IgD-negative memory B cell (primary cell): ENCODE data around the gene MAGI1. TPM values are rescaled to one million over a fixed set of nuclear protein-coding genes. Genes with fewer than 3 reads are reported as not detected.

Experiments used
- H3K27ac Mint-ChIP-seq, 3 donors: one replicate each; pipeline ENCODE4 v1.8.0; 2020 to 2022; ENCODE audit warnings: mild to moderate bottlenecking in 3 of 3, mixed read lengths in 3 of 3, moderate library complexity in 1 of 3
- H3K27me3 Mint-ChIP-seq: one replicate; pipeline ENCODE4 v1.8.0; 2021; ENCODE audit warnings: mixed read lengths
- H3K36me3 Mint-ChIP-seq: one replicate; pipeline ENCODE4 v1.8.0; 2020; ENCODE audit warnings: mild to moderate bottlenecking, mixed read lengths
- H3K4me1 Mint-ChIP-seq, 3 donors: one replicate each; pipeline ENCODE4 v1.8.0; 2020 to 2022; ENCODE audit warnings: mixed read lengths in 3 of 3, mild to moderate bottlenecking in 1 of 3
- H3K4me3 Mint-ChIP-seq, 4 donors: one replicate each; pipeline ENCODE4 v1.8.0; 2020 to 2022; ENCODE audit warnings: mild to moderate bottlenecking in 4 of 4, mixed read lengths in 4 of 4, moderate library complexity in 3 of 4
- H3K9me3 Mint-ChIP-seq, 3 donors: one replicate each; pipeline ENCODE4 v1.8.0; 2020 to 2021; ENCODE audit warnings: mixed read lengths in 3 of 3, mild to moderate bottlenecking in 1 of 3
- polyA plus RNA-seq: library from polyadenylated mRNA; unstranded; fragments of 300-500 nt; fragmentation: Illumina TruSeq; gene quantifications from one replicate; pipeline ENCODE4 v1.2.3, GENCODE V29; 2021

Gene MAGI1
- polyA plus RNA-seq, 1 donor from 2014 or later = 1.3 TPM

DNA sequence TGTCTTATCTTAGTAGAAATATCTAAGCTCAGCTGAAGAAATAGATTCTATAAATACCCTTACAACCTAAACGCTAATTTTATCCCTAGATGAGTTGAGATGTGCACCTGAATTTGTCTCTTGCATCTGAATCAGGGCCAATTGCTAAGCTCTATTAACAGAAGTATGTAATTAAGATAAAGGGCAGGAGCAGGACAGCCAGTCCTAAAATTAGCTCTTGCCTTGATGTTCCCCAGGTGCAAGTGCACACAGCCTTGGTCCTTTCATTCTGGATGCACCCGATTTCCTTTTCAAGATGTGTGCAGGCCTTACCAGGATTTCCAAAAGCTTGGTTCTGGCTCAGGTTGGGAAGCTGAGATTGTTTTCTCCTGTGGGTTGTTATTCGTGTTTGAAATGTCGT is 52.4 kb downstream of the MAGI1 start:
- H3K36me3 Mint-ChIP-seq = peaks cover 1% of the 10 kb centered on the region
- H3K27me3 Mint-ChIP-seq = peaks cover 5% of the 10 kb centered on the region
- H3K4me3 Mint-ChIP-seq = no peak overlapping the region
- H3K4me1 Mint-ChIP-seq = peaks cover 0 to 1% (median 0%) of the 10 kb centered on the region in 3 donors
- H3K27ac Mint-ChIP-seq = no peak overlapping the region
- H3K9me3 Mint-ChIP-seq = peaks cover 0 to 3% (median 2%) of the 10 kb centered on the region in 3 donors

DNA sequence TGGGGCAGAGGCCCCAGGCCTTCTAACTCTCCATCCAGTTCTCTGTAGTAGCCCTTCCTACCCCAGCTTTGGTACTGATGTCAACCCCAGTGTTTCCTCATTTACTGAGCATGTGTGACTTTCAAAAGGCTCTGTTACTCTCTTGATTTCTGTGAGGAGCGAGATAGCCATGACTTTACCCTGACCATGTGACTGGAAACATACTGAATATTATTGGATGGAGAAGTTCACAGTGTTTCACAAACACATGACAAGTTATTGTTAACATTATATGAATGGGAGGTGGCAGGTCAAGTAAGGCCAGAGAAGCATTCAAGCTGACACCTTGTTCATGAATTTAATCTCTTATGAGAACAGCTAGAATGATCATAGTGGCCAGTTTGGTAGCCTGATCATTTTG is 53.7 kb downstream of the MAGI1 start:
- Mint-ChIP-seq H3K9me3 (peaks cover 0 to 3% (median 1%) of the 10 kb centered on the region in 3 donors), H3K27ac (no peak overlapping the region), H3K4me1 (peaks cover 0 to 1% (median 0%) of the 10 kb centered on the region in 3 donors), H3K36me3 (peaks cover 1% of the 10 kb centered on the region), H3K4me3 (no peak overlapping the region), H3K27me3 (peaks cover 3% of the 10 kb centered on the region)

DNA sequence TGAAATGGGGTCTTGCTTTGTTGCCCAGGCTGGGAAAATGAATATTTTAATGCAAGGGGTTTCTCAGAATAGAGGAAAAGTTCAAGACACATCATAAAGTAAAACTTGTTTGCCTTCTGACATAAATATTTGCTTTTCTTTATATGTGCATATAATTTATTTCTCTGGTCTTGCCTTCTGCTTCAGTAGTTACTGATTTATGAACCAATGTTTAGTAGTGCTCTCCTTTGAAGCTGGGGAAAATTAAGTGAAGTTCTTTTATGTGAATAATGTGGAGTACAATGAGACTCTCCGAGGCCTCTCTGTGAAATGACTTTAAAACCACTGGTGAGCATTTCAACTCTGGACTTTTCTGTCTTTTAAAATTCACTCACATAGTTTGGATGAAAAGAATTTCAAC is 55.6 kb downstream of the MAGI1 start:
- Mint-ChIP-seq H3K36me3 (peaks cover 1% of the 10 kb centered on the region), H3K9me3 (peaks cover 0 to 3% (median 0%) of the 10 kb centered on the region in 3 donors), H3K4me1 (peaks cover 0 to 1% (median 0%) of the 10 kb centered on the region in 3 donors), H3K27ac (no peak overlapping the region), H3K4me3 (no peak overlapping the region), H3K27me3 (no peaks in the 10 kb centered on the region)

DNA sequence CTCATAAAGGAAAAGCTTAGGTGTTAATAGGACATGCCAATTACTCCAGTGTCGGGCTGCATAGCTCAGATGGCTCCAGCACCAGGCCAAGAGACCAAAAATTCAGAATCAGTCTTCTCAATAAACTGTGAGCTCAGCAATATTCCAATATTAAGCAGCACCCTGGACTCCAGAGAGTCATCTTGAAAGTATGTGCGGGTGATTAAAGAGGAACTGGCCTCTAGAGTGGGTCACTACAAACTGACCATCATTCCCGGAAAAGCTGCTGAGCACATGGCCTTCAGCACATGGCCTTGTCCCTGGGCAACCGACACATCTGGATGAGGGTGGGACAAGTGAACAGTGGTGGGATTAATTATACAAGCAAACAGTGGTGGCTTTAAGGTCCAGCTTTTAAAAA is 59.0 kb downstream of the MAGI1 start:
- Mint-ChIP-seq H3K36me3 (no peaks in the 10 kb centered on the region), H3K27ac (no peak overlapping the region), H3K9me3 (peaks cover 0 to 4% (median 1%) of the 10 kb centered on the region in 3 donors), H3K4me3 (no peak overlapping the region), H3K4me1 (peaks cover 0 to 1% (median 0%) of the 10 kb centered on the region in 3 donors), H3K27me3 (no peaks in the 10 kb centered on the region)

DNA sequence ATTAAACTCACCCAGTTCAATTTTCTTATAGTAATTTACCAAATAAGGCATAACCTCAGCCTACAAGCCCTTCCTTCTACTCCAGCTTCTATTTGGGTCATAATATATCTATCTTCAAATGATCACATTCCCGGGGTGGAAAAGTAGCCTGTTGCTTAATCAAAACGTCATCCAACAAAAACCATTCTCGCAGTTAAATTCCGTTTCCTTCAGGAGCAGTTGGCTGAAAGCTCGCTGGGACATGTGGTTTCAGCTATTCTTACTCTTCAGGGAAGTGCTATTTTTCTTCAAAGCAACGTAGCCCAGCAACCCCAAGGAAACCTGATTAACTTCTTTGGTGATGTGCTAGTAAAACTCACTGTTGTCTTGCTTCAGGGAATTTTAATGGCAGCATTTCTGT is 59.6 kb downstream of the MAGI1 start:
- H3K9me3 Mint-ChIP-seq = peaks cover 0 to 4% (median 1%) of the 10 kb centered on the region in 3 donors
- no peaks in the 10 kb centered on the region for H3K36me3 Mint-ChIP-seq
- H3K27ac Mint-ChIP-seq = no peak overlapping the region
- no peak overlapping the region for H3K4me3 Mint-ChIP-seq
- H3K4me1 Mint-ChIP-seq = peaks cover 0 to 1% (median 0%) of the 10 kb centered on the region in 3 donors
- no peaks in the 10 kb centered on the region for H3K27me3 Mint-ChIP-seq

DNA sequence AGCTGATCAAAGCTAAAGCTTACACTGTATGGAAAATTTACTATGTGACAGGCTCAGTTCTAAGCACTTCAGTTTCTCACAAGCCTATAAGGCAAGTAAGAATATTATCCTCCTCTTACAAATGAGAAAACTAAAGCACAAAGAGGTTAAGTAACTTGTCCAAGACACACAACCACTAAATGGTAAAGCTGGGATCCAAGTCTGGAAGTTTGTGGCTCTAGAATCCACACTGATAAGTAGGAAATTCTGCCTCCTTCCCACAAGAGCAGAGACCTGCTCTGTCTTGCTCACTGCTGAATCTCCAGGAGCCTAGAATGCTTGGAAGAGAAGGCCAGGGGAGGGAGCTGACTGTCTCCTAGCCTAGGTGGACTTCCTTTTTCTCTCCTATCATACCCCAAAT is 60.6 kb downstream of the MAGI1 start:
- H3K4me3 Mint-ChIP-seq = no peak overlapping the region
- H3K36me3 Mint-ChIP-seq = no peaks in the 10 kb centered on the region
- H3K27ac Mint-ChIP-seq = no peak overlapping the region
- peaks cover 0 to 1% (median 0%) of the 10 kb centered on the region in 3 donors for H3K4me1 Mint-ChIP-seq
- H3K9me3 Mint-ChIP-seq = peaks cover 2 to 4% (median 3%) of the 10 kb centered on the region in 3 donors
- H3K27me3 Mint-ChIP-seq = no peaks in the 10 kb centered on the region

DNA sequence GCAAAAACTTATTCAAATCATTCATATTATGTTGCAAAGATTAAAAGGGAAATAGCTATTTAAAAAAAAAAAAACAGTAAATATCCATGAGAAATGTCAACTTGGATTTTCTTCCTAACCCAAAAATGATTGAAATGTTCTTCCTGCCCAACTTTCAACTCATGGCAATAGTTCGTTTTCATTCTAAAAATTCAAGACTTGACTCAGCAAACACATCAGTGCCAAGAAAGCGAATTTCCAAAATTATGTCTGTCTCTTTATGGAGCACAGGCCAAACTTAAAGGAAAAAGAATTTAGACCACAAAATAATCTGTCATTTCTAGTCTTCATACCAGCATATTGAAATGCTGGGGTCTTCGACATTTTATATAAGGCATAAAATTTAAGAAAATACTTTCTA is 63.7 kb downstream of the MAGI1 start:
- no peaks in the 10 kb centered on the region for H3K27me3 Mint-ChIP-seq
- H3K27ac Mint-ChIP-seq = no peak overlapping the region
- H3K36me3 Mint-ChIP-seq = no peaks in the 10 kb centered on the region

DNA sequence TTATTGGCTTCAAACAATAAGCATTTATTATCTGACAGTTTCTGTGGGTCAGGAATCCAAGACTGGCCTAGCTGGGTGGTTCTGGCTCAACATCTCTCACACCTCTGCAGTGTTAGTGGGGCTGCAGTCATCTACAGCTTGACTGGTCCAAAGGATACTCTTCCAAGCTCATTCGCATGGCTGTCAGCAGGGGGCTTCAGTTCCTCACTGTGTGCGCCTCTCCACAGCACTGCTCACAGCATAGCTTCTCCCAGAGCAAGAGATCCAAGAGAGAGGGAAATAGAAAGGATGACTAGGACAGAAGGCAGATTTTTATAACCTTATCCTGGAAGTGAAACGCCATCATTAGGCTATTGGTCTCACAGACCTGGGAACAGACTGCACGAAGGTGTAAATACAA is 64.2 kb downstream of the MAGI1 start:
- Mint-ChIP-seq H3K4me3 (no peak overlapping the region), H3K9me3 (peaks cover 2 to 4% (median 3%) of the 10 kb centered on the region in 3 donors)

More for the DNA sequence above, 63.7 kb downstream of the MAGI1 start:
- Mint-ChIP-seq H3K4me1 (no peaks in the 10 kb centered on the region), H3K9me3 (peaks cover 2 to 4% (median 3%) of the 10 kb centered on the region in 3 donors), H3K4me3 (no peak overlapping the region)

DNA sequence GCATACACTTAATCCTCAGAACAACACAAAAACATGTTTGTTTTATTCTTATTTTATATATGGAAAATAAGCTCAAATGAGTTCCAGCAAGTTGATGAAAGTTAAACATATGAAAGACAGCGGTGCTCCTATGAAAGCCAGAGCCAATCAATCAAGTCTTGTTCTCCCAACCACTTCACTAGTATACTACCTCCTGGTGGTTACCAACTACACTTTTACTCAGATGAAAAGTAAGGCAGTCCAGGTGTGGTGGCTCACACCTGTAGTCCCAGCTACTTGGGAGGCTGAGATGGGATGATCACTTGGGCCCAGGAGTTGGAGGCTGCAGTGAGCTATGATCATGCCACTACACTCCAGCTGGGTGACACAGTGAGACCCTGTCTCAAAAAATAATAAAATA is 66.0 kb downstream of the MAGI1 start:
- Mint-ChIP-seq H3K27ac (no peak overlapping the region), H3K27me3 (no peaks in the 10 kb centered on the region), H3K9me3 (peaks cover 3 to 4% (median 3%) of the 10 kb centered on the region in 3 donors), H3K36me3 (no peaks in the 10 kb centered on the region), H3K4me3 (no peak overlapping the region), H3K4me1 (no peaks in the 10 kb centered on the region)

More for the DNA sequence above, 64.2 kb downstream of the MAGI1 start:
- no peak overlapping the region for H3K27ac Mint-ChIP-seq
- H3K36me3 Mint-ChIP-seq = no peaks in the 10 kb centered on the region
- no peaks in the 10 kb centered on the region for H3K4me1 Mint-ChIP-seq
- H3K27me3 Mint-ChIP-seq = no peaks in the 10 kb centered on the region

DNA sequence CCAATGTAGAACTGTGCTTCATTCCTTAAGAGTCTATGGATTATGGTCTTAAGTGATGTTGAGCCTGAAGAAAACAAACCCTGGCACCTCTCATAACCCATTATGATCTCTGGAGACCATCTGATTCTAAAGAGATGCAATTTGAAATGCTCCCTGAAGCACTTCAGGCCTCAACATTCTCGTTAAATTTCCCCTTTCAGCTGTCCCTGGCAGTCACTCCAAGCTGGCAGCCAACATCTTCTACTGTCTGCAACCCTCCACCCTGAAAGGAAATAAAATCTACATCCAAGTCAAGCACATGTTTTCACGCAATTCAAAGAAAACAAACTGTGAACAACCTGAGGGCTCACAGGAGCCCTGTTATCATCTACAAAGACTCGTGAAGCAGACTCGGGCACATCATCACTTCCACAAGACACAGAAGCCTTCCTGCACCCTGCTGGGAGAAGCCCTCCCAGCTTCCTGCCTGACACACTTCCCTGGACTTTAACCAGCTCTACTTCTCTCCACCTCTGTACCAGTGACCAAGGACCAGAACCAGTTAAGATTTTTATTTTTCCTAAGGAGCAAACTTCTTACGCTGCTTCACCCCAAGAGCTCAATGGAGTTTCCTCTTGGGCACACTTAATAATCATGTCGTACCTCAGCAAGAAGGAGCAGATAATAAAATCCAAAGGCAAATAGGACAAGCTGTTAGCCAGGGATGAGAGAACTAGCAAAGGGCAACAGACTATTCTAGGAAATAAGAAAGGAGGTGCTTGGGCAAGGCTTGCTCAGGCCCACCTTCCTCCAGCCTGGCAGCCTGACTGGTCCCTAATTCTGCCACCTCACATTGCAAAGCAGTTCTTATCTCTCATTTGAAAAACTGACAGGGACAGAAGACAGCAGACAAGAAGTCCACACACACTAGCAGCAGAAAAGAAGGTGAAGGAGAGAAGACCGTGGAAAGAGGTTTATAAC is 67.1 kb downstream of the MAGI1 start:
- Mint-ChIP-seq H3K36me3 (no peaks in the 10 kb centered on the region), H3K9me3 (peaks cover 2 to 4% (median 3%) of the 10 kb centered on the region in 3 donors), H3K27me3 (no peaks in the 10 kb centered on the region), H3K27ac (no peak overlapping the region), H3K4me3 (peak overlapping the region in 1 of 4 donors; percentile 27), H3K4me1 (no peaks in the 10 kb centered on the region)

DNA sequence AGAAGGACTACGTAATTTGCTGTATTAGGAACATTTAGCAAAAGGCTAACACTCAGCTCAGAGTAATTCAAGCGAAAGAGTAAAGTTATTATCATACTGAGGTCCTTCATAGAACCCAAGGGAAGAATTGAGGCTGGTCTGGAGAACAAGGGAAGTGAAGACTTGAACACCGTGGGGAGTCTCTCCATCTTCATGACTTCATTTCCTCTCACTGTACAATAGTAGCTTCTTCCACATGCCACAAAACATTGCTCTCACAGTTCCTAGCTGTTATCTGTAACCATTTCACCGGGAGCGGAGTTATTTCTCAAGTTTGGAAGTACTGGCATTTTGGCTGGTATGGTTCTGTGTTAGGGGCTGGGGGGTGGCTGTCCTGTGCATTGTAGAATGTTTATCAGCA is 69.7 kb downstream of the MAGI1 start:
- Mint-ChIP-seq H3K36me3 (no peaks in the 10 kb centered on the region), H3K4me3 (no peak overlapping the region), H3K9me3 (peaks cover 0 to 3% (median under 1%) of the 10 kb centered on the region in 3 donors), H3K27ac (no peak overlapping the region), H3K4me1 (no peaks in the 10 kb centered on the region), H3K27me3 (no peaks in the 10 kb centered on the region)

DNA sequence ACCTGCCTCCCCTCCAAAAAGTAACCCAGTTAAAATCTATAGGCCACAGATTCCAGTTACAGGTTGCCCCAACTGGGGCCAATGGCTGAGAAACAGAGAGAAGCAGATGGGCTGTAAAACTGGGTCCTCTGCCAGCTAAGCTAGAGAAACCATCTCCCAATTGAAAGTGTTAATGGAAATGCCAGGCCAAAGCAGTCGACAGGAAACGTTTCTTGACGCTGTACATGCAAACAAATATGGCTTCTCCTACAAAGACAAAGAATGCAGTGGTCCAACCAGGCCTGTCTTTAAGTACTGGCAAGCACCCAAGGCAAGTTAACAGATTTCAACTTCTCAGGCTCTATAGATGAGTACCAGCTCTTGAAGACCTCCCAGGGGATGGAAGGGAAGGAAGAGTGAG is 71.3 kb downstream of the MAGI1 start:
- Mint-ChIP-seq H3K27me3 (no peaks in the 10 kb centered on the region), H3K27ac (no peak overlapping the region), H3K4me3 (no peak overlapping the region), H3K4me1 (no peaks in the 10 kb centered on the region), H3K36me3 (no peaks in the 10 kb centered on the region), H3K9me3 (peaks cover 0 to 1% (median 0%) of the 10 kb centered on the region in 3 donors)

DNA sequence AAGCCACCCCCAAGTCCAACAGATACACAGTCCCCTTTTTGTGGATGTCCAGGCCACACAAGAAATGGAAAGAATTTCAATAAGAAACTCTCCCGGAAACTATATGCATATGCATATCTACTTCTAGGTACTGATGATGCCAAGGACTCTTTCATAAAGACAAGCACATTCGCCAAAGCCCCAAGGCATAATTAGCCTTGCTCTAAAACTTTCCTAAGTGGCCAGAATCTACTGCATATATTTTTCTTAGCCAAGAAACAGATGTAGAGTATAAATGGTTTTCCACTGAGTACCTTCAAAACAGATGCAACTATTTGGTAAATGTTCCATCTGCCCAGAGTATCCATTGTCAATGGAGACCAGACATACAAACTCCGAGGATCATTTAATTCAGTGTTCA is 73.9 kb downstream of the MAGI1 start:
- H3K4me3 Mint-ChIP-seq = no peak overlapping the region

DNA sequence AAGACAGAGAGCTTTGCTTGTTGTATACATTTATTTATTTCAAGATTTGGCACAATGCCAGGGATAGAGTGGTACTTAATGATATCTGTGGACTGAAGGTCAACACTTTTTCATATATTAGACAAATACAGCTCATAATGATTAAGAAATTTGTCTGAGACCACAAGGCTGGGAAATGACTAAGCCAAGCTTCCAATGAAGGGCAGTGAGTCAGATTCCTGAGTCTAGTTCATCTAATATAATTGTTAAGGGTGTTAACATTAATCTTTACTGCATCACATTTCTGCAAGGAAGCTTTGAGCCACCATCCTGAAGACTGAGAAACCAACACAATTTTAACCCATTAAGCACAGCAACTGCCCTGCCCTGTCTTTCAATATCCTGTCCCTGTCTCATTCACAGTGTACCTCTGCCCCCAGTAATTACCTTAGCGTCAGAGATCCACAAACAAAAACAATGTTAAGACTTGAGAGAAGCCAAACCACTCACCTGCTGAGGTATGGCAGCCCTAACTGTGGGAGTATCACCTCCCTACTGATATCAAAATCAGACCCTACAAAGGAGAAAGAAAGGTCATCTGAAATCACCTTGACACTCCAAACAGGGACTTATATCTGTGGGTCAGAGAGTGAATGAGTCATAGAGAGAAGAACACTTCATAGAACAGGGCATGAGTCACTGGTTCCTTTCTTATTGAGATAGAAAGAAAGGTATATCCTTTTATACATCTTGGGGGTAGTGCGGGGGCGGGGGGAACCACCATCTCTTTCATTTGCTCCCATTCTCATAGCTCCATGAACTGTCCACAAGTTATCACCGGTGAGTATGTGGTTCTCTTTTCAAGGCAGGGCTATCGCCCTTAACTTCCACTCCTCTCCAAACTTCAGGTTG is 74.7 kb downstream of the MAGI1 start:
- H3K4me3 Mint-ChIP-seq = no peak overlapping the region
- H3K36me3 Mint-ChIP-seq = no peaks in the 10 kb centered on the region
- H3K9me3 Mint-ChIP-seq = peaks cover 0 to 3% (median 2%) of the 10 kb centered on the region in 3 donors
- no peak overlapping the region for H3K27ac Mint-ChIP-seq
- no peaks in the 10 kb centered on the region for H3K27me3 Mint-ChIP-seq
- no peaks in the 10 kb centered on the region for H3K4me1 Mint-ChIP-seq

More for the DNA sequence above, 73.9 kb downstream of the MAGI1 start:
- Mint-ChIP-seq H3K27me3 (no peaks in the 10 kb centered on the region), H3K4me1 (no peaks in the 10 kb centered on the region), H3K27ac (no peak overlapping the region), H3K9me3 (peaks cover 0 to 1% (median 0%) of the 10 kb centered on the region in 3 donors), H3K36me3 (no peaks in the 10 kb centered on the region)

DNA sequence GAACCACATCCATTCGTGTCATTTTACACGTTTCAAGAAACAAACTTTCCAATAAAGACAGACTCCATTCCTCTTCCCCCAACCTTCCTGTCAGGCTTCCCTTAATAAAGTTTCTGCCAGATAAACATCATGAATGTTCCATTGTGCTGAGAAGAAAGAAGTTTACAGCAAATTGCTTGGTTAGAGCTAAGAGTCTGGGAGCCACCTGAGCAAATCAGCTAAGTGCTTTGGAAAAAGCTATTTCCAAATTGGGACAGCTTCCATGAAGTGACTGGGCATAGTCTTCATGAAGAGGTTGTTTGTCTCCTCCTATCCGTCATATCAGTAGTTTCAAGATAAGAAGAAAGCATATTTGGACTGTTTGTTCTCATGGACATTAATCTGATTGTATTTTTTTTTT is 77.0 kb downstream of the MAGI1 start:
- no peak overlapping the region for H3K4me3 Mint-ChIP-seq
- no peaks in the 10 kb centered on the region for H3K4me1 Mint-ChIP-seq
- no peak overlapping the region for H3K27ac Mint-ChIP-seq
- peaks cover 0 to 3% (median 2%) of the 10 kb centered on the region in 3 donors for H3K9me3 Mint-ChIP-seq
- no peaks in the 10 kb centered on the region for H3K27me3 Mint-ChIP-seq
- no peaks in the 10 kb centered on the region for H3K36me3 Mint-ChIP-seq
